Skeletal muscle cell (primary cell): Measurements from ENCODE around the gene TMEM266.

Experiments used
- DNase-seq: peaks from one replicate; pipeline ENCODE4 v3.0.0-alpha.2; 2010; ENCODE audit warnings: low read depth
- H3K4me3 ChIP-seq: 2 replicates; pipeline ENCODE4 v1.5.1; 2011; ENCODE audit warnings: low read depth, mild to moderate bottlenecking, control low read depth, low read length, moderate library complexity

The TMEM266 gene

DNA sequence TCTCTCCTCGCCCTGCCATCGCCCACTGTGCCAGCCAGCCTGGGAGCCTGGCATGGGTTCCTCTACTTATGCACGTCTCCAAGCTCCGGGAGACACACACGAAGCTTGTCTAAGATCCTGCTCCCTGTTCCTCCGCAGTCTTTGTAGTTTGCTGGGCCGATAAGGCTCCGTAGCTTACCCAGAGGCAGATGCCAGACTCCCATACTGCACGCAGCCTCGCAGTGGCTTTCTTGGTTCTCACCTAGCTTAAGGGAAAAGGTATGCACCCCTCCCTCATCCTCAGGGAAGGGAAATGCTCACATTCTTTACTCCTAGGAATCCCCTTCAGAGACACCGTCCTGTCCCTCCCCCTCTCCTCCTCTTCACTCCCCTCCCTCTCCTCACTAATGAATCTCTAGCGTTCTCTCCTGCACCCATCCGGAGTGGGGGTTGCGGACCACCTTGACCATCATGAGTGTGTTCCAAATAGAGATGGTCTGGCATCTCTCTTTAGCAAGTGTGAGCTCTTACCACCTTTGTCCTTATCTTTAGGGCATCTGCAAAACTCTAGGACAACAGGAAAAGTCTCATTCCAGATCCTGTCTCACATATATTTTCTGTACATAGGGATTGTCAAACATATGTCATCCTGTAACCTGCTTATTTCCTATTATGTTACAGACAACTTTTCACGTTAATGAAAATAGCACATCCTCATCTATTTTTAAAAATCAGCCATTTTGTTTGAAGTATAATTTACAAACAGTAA, 56.5 kb downstream of the TMEM266 start:
- no peak overlapping the region for H3K4me3 ChIP-seq
- no peak for DNase-seq

- DNase-seq = no peak
- no peak overlapping the region for H3K4me3 ChIP-seq
Measured at GRCh38 chr15:76117181-76117580, 57.4 kb downstream of the TMEM266 start.

GRCh38 chr15:76118767-76119166, 59.0 kb downstream of the TMEM266 start:
- no peak for DNase-seq

GRCh38 chr15:76123031-76123430, 63.2 kb downstream of the TMEM266 start:
- DNase-seq = no peak
- H3K4me3 ChIP-seq = no peak overlapping the region

More at GRCh38 chr15:76118767-76119166, 59.0 kb downstream of the TMEM266 start:
- no peak overlapping the region for H3K4me3 ChIP-seq

DNA sequence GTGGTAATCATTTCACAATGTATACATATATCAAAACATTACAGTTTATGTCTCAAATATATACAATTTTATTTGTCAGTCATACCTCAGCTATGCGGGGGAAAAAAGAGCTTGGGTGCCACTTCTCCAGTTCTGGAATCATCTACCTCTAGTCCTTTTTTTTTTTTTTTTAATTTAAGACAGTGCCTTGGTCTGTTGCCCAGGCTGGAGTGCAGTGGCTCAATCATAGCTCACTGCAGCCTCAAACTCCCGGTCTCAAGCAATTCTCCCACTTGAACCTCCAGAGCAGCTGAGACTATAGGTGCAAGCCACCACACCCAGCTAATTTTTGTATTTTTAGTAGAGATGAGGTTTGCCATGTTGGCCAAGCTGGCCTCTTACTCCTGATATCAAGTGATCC, 67.4 kb downstream of the TMEM266 start:
- no peak for DNase-seq
- H3K4me3 ChIP-seq = no peak overlapping the region

DNA sequence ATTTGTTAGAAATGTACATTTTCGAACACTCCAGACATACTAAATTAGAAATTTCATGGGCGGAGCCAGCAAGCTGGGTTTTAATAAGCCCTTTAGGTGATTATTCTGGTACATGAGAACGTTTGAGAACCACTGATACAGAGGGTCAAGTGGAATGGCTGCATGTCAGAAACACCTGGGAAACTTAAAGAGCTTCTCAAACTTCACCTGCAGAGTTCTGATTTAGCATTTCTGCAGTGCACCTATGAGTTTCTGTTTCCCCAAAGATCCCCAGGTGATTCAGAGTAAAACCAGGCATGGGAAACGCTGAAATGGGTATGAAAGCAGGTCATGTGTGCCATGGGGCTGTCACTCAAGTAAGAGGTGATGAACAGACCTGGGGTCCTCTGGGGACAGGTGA, 68.1 kb downstream of the TMEM266 start:
- no peak overlapping the region for H3K4me3 ChIP-seq
- no peak for DNase-seq

- H3K4me3 ChIP-seq = no peak overlapping the region
- DNase-seq = no peak
Measured at GRCh38 chr15:76134537-76134936, 74.8 kb downstream of the TMEM266 start.

DNA sequence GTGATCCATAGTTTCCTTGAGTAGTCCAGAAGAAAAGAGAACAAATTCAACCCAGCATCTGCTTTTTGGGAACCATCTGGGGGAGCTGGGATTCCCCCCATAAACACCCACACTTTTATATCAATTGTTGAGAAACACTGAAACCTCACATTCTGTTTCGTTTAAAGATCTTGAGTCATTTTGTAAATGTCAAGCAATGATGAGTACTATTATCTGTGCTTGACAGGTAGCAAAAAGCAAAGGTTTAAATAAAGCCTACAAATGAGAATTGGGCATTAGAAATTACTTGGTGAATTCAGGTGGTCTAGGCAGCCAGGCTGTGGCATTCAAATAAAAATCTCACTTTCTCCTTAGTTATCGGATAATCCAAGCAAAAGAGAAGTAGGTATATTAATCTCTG, 75.7 kb downstream of the TMEM266 start:
- no peak overlapping the region for H3K4me3 ChIP-seq
- no peak for DNase-seq

GRCh38 chr15:76138436-76138835, 78.7 kb downstream of the TMEM266 start:
- no peak for DNase-seq
- H3K4me3 ChIP-seq = no peak overlapping the region

DNA sequence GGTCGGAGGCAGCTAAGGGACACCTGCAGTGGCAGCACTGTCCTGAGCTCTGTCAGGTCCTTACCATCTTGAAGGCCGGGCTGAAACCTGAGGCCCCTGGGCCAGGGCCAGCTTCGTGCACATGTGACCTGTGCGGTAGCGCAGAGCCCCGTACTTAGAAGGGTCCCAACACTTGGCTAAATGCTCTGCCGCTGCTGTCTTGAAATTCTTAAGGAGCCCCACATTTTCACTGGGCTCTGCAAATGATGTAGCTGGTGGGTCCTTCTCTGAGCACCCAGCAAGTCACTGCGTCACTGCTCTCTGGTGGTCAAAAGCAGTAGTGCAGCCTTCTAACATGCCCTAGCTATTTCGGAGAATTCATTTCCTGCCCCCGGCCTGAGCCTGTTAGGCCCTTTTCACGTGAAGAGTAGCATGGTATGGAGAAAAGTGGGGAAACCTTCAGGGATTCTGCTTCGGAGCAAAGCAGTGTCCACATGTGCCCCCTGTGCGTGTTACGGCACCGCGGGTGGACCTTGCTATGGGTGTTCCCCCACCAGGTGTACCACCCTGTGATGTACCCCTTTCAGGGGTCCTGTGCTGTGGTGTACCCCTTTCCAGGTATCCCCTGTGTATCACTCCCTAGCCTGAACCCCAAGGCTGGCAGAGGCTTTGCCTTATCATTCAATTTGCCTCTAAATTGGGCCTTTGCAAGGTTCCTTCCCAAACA, 79.7 kb downstream of the TMEM266 start:
- no peak for DNase-seq
- H3K4me3 ChIP-seq = no peak overlapping the region

DNA sequence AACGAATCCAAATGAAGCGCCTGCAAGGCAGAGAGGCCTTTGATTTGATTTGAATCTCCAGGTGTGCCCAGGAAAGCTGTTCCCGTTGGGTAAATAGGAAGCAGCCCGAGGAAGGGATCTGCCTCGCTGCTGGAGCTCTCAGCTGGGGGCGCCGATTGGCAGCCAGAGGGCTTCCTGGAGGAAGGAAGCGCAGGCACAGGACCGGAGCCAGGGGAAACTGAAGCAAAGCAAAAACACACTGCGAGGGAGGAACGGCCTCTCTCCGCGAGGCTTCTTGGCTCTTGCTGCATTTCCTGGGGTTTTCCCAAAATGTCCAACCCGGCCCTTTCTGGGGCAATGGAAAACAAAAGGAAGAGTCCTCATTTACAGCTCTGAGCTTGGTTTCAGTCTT, 80.3 kb downstream of the TMEM266 start:
- H3K4me3 ChIP-seq = no peak overlapping the region
- no peak for DNase-seq

- no peak overlapping the region for H3K4me3 ChIP-seq
- no peak for DNase-seq
Measured at GRCh38 chr15:76146812-76147211, 87.0 kb downstream of the TMEM266 start.

- H3K4me3 ChIP-seq = no peak overlapping the region
Measured at GRCh38 chr15:76147906-76148570, 88.3 kb downstream of the TMEM266 start.

DNA sequence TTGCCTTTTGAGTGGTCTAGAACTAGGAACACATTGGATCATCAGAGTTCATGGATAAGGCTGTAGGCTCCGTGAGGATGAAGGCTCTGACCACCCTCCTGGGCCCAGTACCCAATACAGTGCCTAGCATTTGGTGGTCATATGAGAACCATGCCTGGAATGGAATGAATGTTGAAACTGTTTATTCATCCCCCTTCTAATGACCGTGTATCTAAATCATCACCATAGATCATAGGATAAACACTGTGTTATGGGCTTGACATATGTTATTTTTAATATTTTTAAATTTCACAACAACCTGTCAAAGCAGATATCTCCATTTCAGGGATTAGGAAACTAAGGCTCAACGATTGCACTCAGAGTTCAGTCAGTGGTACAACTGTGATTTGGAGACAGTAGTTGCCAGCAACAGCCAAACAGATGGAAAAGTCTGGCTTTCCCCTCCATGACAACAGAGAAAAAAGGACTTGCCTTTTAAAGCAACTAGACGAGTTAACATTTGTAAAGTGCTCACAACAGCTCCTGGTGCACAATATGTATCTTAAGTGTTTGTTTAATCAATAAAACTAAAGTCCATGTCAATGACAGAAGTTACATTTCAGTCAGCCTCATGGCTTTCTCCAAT, 89.6 kb downstream of the TMEM266 start:
- DNase-seq = no peak
- no peak overlapping the region for H3K4me3 ChIP-seq

More at GRCh38 chr15:76147906-76148570, 88.3 kb downstream of the TMEM266 start:
- no peak for DNase-seq

- no peak overlapping the region for H3K4me3 ChIP-seq
- no peak for DNase-seq
Measured at GRCh38 chr15:76150513-76150912, 90.7 kb downstream of the TMEM266 start.

DNA sequence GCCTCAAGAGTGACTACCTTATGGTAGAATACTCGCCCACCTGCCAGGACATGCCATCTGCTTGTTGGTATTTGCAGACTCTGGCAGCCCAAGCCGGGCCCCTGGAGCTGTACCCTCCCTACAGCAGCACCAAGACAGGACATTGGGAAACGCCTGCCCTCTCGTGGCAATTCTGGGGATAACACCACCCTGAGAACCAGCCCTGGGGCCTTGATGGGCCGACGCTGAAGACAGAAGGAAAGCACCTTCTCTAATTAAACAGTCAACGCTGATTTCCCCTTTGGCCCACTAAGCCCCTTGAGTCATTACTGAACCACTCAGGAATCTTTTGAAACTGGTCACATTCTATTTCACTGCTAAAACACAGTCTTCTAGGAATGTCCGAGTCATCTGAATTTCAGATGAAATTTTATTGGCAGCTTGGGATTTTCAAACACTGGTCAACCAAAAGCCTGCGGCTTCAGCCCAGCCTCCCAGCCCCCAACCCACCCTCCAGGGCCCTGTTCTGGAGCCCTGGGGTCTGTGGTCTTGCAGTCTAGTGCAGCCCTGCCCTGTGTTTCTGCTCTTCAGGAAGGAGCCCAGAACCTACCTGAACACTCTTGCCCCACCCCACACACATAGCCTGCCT, 91.3 kb downstream of the TMEM266 start:
- peak; percentile 18 for DNase-seq
- H3K4me3 ChIP-seq = no peak overlapping the region

GRCh38 chr15:76151599-76151974, 91.8 kb downstream of the TMEM266 start:
- no peak overlapping the region for H3K4me3 ChIP-seq
- no peak for DNase-seq

GRCh38 chr15:76152197-76152596, 92.4 kb downstream of the TMEM266 start:
- no peak overlapping the region for H3K4me3 ChIP-seq
- DNase-seq = no peak

GRCh38 chr15:76153241-76154197, 93.7 kb downstream of the TMEM266 start:
- no peak overlapping the region for H3K4me3 ChIP-seq
- DNase-seq = no peak
